Measurements from ENCODE around the gene PAH. TPM values are rescaled to one million over a fixed set of nuclear protein-coding genes. Genes with fewer than 3 reads are reported as not detected.

The PAH gene
- total RNA-seq, 1 experiment from 2014 or later = 5.7 TPM

DNA sequence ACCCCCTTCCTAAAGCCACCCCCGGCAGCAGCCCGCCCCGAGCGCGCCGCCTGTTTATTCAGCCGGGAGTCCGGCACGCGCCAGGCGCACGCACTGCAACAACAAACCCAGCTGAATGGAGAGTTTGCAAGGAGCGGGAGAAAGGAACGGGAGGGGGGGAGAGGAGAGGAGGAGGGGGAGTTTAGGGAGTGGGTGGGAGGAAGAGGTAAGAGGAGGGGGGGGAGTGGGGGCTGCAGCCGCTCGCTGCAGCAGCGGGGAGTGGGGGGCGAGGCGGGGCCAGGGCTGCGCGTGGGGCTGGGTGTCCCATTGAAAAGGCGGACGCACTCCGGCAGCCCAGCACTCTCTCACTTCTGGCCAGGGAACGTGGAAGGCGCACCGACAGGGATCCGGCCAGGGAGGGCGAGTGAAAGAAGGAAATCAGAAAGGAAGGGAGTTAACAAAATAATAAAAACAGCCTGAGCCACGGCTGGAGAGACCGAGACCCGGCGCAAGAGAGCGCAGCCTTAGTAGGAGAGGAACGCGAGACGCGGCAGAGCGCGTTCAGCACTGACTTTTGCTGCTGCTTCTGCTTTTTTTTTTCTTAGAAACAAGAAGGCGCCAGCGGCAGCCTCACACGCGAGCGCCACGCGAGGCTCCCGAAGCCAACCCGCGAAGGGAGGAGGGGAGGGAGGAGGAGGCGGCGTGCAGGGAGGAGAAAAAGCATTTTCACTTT is 40.5 kb upstream of the PAH start, which contains the start of gene ASCL1 (continued):
- TF ChIP-seq, protein P1, sequence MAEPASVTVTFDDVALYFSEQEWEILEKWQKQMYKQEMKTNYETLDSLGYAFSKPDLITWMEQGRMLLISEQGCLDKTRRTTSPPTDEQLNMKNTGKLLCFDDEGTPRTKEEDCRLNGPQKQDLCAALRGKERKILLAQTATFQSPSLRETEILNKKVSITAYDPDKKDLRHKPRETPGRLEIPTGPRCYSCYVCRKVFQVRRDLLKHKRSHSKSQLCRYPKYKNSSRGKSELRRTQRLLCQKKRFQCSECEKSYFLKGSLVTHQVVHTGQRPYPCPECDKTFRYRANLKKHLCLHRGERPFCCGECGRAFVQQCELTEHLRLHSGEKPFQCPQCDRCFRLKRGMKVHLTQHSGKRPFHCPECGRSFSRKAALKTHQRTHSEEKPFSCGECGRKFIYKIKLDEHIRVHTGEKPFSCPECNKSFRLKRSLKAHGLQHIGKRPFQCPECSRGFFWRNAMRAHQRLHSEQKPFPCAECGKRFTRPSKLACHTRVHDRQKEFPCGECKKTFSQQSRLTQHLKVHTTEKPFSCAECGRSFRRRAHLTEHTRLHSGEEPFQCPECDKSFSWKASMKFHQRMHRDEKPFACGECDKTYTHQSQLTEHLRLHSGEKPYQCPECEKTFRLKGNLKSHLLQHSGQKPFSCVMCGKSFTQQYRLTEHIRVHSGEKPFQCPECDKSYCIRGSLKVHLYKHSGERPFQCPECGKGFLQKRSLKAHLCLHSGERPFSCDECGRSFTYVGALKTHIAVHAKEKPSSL (CRISPR knock-in tag; conservative IDR thresholded peaks at IDR 0.05) = no peak
- no peak for TF ChIP-seq CBFB (CRISPR knock-in tag; IDR thresholded peaks at IDR 0.05; ENCODE audit: low read depth)

DNA sequence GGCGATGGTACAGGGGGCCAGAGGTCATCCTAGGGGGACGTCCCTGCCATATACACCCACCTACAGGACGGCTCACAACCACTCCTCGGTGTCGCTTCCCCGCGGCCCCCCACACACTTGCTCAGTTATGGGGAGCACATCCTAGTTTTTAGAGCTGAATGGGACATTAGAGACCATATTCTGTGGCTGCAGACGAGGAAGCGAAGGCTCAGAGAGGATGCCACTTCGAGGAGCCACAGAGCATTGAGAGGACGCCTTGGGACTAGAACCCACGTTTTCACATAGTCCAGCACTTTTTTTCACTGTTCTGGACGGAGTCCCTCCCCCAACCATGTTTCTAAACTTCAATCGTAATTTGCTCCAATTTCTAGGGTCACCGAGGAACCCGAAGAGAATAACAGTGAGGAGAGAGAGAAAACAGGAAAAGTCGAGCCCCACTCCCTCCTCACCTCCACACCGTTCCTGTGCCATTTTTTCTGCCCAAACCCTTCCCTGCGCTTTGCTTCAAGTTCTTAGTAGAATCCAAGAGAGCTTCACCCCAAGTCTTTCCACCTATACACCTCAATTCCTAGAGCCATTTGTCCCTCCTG is 39.8 kb upstream of the PAH start:
- H3K4me3 Mint-ChIP-seq = peak overlapping the region; percentile 85
- CTCF ChIA-PET = interaction anchor here (0.6 to 1.0 kb wide), 3 partner anchors 8 to 75 kb away, joined by 3 to 4 read pairs (median 3); no protein-coding TSS in a partner anchor

DNA sequence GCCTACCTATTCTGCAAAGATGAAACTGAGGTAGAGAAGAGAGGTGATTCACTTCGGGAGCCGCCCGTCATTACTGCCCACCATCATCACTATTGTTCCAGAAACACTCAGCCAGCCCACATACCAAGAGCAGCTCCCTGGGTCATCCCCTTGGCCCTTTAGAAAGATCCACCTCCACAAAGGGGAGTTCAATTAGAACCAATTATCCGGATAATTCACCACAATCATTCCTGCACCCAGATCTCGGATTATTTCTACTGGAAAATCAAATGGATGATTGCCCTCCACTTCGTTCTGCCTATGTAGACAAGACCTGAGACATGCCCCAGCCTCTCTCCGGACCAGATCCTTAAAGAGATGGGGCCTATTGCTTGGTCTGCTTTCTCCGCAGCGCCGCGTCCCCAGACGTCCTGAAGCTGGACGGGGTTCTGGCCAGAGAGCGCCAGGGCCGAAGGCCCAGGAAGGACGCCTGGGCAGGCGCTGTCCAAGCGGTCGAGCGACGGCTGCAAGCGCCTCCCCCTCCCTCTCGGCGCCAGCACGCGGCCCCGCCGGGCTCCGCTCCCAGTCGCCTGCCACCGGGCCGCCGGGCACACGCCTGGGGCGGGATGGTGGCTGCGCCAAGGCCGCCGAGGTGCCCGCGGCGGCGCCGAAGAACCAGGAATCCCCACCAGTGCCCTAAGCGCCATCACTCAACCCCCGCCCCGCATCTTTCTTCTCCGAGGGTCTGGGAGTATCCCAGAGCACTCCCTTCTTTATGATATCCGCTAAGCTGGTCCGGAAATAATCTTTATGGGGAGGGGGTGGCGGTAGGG is 39.1 kb upstream of the PAH start:
- TF ChIP-seq TEAD1 (CRISPR knock-in tag; IDR thresholded peaks at IDR 0.05) = no peak
- no peak for TF ChIP-seq FOXJ3 (CRISPR knock-in tag; IDR thresholded peaks at IDR 0.05; ENCODE audit: borderline replicate concordance)
- TF ChIP-seq, protein P1 (CRISPR knock-in tag; conservative IDR thresholded peaks at IDR 0.05) = no peak
- no peak for TF ChIP-seq GABPB1 (CRISPR knock-in tag; IDR thresholded peaks at IDR 0.05)
- no peak for TF ChIP-seq CREM (CRISPR knock-in tag; IDR thresholded peaks at IDR 0.05)
- TF ChIP-seq, protein P2, sequence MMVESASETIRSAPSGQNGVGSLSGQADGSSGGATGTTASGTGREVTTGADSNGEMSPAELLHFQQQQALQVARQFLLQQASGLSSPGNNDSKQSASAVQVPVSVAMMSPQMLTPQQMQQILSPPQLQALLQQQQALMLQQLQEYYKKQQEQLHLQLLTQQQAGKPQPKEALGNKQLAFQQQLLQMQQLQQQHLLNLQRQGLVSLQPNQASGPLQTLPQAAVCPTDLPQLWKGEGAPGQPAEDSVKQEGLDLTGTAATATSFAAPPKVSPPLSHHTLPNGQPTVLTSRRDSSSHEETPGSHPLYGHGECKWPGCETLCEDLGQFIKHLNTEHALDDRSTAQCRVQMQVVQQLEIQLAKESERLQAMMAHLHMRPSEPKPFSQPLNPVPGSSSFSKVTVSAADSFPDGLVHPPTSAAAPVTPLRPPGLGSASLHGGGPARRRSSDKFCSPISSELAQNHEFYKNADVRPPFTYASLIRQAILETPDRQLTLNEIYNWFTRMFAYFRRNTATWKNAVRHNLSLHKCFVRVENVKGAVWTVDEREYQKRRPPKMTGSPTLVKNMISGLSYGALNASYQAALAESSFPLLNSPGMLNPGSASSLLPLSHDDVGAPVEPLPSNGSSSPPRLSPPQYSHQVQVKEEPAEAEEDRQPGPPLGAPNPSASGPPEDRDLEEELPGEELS (CRISPR knock-in tag; IDR thresholded peaks at IDR 0.05) = peak; percentile 50; the same call in 1 of the 2 replicates
- TF ChIP-seq, protein P3, sequence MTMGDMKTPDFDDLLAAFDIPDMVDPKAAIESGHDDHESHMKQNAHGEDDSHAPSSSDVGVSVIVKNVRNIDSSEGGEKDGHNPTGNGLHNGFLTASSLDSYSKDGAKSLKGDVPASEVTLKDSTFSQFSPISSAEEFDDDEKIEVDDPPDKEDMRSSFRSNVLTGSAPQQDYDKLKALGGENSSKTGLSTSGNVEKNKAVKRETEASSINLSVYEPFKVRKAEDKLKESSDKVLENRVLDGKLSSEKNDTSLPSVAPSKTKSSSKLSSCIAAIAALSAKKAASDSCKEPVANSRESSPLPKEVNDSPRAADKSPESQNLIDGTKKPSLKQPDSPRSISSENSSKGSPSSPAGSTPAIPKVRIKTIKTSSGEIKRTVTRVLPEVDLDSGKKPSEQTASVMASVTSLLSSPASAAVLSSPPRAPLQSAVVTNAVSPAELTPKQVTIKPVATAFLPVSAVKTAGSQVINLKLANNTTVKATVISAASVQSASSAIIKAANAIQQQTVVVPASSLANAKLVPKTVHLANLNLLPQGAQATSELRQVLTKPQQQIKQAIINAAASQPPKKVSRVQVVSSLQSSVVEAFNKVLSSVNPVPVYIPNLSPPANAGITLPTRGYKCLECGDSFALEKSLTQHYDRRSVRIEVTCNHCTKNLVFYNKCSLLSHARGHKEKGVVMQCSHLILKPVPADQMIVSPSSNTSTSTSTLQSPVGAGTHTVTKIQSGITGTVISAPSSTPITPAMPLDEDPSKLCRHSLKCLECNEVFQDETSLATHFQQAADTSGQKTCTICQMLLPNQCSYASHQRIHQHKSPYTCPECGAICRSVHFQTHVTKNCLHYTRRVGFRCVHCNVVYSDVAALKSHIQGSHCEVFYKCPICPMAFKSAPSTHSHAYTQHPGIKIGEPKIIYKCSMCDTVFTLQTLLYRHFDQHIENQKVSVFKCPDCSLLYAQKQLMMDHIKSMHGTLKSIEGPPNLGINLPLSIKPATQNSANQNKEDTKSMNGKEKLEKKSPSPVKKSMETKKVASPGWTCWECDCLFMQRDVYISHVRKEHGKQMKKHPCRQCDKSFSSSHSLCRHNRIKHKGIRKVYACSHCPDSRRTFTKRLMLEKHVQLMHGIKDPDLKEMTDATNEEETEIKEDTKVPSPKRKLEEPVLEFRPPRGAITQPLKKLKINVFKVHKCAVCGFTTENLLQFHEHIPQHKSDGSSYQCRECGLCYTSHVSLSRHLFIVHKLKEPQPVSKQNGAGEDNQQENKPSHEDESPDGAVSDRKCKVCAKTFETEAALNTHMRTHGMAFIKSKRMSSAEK (CRISPR knock-in tag; IDR thresholded peaks at IDR 0.05; ENCODE audit: borderline replicate concordance) = no peak
- Mint-ChIP-seq H3K9me3 (no peaks in the 10 kb centered on the region), H3K4me1 (peaks cover 46% of the 10 kb centered on the region), H3K36me3 (no peaks in the 10 kb centered on the region), H3K27me3 (ENCODE audit: low read depth) (peaks cover 99% of the 10 kb centered on the region), H3K27ac (no peak overlapping the region), H3K4me3 (peak overlapping the region; percentile 85)
- peak; percentile 11 for ATAC-seq
- ChIA-PET CTCF (no interaction called here), POLR2A (no interaction called here)
- peak; percentile 38 for DNase-seq (ENCODE audit: low spot score)

More for the DNA sequence above, 39.8 kb upstream of the PAH start:
- H3K36me3 Mint-ChIP-seq = no peaks in the 10 kb centered on the region
- DNase-seq (ENCODE audit: low spot score) (no peak), ATAC-seq (no peak)
- H3K9me3 Mint-ChIP-seq = no peaks in the 10 kb centered on the region
- POLR2A ChIA-PET = no interaction called here
- H3K27me3 Mint-ChIP-seq (ENCODE audit: low read depth) = peaks cover 99% of the 10 kb centered on the region
- H3K27ac Mint-ChIP-seq = no peak overlapping the region
- no peak for TF ChIP-seq JUN (CRISPR knock-in tag; IDR thresholded peaks at IDR 0.05)
- H3K4me1 Mint-ChIP-seq = peaks cover 49% of the 10 kb centered on the region
